GM10248 (cell line): ENCODE measurements around the gene MS4A15.
"Not testable (repeated sequence)": the region's sequence is repeated elsewhere in the genome, so short reads cannot be mapped to it uniquely, and the experiment has no call there.

ENCODE experiments used
- CTCF ChIA-PET: fragments of 300-600 bp; sonication (Branson Sonifier 250); formaldehyde crosslinking; extraction: SDS; loops from one replicate; lab custom pipeline; 2021; ENCODE audit warnings: antibody characterized with exemption; lab: Yijun Ruan, JAX
- POLR2A ChIA-PET: fragments of 350-650 bp; sonication (Branson Sonifier 250); formaldehyde crosslinking; extraction: SDS; loops from one replicate; lab custom pipeline; 2020; ENCODE audit warnings: antibody characterized with exemption; lab: Yijun Ruan, JAX
- DNase-seq: peaks from one replicate; pipeline ENCODE4 v3.0.0; 2012; ENCODE audit errors: extremely low spot score
- TF ChIP-seq, protein P1 (sequence below): IDR thresholded peaks from 2 replicates; pipeline ENCODE4 v1.5.1; 2012; ENCODE audit warnings: mild to moderate bottlenecking, low read depth; ENCODE audit errors: extremely low read depth, missing control alignments, control extremely low read depth

Gene MS4A15

DNA sequence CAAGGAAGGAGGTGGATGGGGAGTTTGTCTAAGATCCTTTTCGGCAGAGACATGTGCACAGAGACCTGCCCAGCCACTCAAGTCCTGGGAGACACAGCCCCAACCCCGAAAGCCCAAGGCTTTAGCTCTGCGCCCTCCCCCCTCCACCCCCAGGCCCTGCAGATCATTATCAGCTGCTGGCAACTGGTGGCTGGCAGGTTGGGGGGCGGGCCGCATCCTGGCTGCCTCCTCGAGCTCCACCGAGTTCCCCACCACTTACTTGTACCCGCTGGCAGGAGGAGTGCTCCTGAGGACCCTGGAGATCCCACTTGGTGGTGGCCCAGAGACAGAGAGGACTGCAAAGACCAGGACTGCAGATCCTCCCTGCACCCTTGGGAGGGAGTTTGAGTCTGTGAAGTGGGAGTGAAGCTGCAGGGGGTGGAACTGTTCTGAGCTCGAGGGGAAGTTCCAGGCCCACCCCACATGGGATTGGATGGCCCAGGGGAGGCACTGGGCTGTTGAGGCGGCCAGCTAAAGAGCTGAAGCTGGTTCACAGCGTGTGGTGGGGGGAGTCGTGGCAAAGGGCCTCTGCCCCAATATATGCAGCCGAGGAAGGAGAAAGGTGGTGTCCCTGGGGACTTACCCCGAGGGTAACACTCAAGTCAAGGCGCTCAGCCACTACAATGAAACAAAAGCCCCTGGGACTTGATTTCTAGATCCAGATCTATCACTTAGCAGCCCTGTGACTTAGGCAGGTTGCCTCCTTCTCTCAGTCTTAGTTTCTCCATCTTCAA, 65.3 kb downstream of the MS4A15 start:
- no peak for DNase-seq
- TF ChIP-seq, protein P1, sequence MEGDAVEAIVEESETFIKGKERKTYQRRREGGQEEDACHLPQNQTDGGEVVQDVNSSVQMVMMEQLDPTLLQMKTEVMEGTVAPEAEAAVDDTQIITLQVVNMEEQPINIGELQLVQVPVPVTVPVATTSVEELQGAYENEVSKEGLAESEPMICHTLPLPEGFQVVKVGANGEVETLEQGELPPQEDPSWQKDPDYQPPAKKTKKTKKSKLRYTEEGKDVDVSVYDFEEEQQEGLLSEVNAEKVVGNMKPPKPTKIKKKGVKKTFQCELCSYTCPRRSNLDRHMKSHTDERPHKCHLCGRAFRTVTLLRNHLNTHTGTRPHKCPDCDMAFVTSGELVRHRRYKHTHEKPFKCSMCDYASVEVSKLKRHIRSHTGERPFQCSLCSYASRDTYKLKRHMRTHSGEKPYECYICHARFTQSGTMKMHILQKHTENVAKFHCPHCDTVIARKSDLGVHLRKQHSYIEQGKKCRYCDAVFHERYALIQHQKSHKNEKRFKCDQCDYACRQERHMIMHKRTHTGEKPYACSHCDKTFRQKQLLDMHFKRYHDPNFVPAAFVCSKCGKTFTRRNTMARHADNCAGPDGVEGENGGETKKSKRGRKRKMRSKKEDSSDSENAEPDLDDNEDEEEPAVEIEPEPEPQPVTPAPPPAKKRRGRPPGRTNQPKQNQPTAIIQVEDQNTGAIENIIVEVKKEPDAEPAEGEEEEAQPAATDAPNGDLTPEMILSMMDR: no peak
- POLR2A ChIA-PET: no interaction called here
- CTCF ChIA-PET: interaction anchor here (1.0 to 7.1 kb wide), 11 partner anchors 9 to 563 kb away, joined by 3 to 83 read pairs (median 4); no protein-coding TSS in a partner anchor

DNA sequence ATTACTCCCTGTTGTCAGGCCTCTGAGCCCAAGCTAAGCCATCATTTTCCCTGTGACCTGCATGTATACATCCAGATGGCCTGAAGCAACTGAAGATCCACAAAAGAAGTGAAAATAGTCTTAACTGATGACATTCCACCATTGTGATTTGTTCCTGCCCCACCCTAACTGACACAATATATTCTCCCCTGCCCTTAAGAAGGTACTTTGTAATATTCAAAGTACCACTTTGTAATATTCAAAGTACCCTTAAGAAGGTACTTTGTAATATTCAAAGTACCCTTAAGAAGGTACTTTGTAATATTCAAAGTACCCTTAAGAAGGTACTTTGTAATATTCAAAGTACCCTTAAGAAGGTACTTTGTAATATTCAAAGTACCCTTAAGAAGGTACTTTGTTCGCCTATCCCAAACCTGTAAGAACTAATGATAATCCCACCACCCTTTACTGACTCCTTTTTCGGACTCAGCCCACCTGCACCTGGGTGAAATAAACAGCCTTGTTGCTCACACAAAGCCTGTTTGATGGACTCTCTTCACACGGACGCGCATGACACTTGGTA, 67.2 kb downstream of the MS4A15 start:
- CTCF ChIA-PET, POLR2A ChIA-PET, DNase-seq: not testable (repeated sequence)

DNA sequence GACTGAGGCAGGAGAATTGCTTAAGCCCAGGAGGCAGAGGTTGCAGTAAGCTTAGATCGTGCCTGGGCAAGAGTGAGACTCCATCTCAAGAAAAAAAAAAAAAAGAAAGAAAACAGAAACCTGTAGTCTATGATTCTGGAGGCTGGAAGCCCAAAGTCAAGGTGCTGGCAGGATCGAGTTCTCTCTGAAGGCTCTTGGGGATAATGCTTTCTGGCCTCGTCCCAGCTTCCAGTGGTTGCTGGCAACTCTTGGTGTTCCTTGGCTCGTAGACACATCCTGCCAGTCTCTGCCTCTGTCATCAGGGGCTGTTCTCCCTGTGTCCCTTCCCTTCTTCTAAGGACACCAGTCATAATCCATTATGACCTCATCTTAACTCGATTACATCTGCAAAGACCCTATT, 68.5 kb downstream of the MS4A15 start:
- ChIA-PET POLR2A (interaction anchor here (0.7 kb wide), 1 partner anchor 74 kb away, joined by 4 read pairs; no protein-coding TSS in a partner anchor), CTCF (interaction anchor here (0.8 to 1.3 kb wide), 5 partner anchors 9 to 304 kb away, joined by 3 to 4 read pairs (median 3); no protein-coding TSS in a partner anchor)
- TF ChIP-seq, protein P1: no peak
- DNase-seq: no peak

DNA sequence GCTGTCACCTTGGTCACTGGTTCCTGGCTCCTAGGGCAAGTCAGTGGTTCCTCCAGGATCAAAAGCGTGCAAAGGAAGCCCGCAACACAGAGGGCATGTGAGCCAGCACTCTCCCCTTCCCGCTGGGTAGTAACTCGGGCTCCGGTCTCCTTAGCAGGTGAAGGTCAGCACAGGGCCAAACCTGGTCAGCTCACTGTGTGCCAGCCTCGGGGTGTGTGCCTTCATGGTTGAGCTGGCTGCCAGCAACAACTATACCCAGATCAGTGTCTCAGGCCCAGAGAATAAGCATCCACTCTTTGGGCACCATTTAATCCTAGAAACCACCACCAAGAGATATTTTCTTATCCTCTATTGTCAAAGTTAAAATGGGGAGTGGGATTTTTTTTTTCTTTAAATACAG, 69.1 kb downstream of the MS4A15 start:
- TF ChIP-seq, protein P1: no peak
- DNase-seq: no peak
- CTCF ChIA-PET: interaction anchor here (1.3 kb wide), 1 partner anchor 304 kb away, joined by 3 read pairs; no protein-coding TSS in a partner anchor
- POLR2A ChIA-PET: no interaction called here
